ENCODE results near the gene DGKG. TPM values are rescaled to one million over a fixed set of nuclear protein-coding genes. Genes with fewer than 3 reads are reported as not detected.

DGKG gene
- total and polyA plus RNA-seq, 9 of the 15 experiments (the other 6 are each of a cell fraction or from before 2014, with no cell fraction given), result 0.01 to 0.36 (median 0.15) TPM

DNA sequence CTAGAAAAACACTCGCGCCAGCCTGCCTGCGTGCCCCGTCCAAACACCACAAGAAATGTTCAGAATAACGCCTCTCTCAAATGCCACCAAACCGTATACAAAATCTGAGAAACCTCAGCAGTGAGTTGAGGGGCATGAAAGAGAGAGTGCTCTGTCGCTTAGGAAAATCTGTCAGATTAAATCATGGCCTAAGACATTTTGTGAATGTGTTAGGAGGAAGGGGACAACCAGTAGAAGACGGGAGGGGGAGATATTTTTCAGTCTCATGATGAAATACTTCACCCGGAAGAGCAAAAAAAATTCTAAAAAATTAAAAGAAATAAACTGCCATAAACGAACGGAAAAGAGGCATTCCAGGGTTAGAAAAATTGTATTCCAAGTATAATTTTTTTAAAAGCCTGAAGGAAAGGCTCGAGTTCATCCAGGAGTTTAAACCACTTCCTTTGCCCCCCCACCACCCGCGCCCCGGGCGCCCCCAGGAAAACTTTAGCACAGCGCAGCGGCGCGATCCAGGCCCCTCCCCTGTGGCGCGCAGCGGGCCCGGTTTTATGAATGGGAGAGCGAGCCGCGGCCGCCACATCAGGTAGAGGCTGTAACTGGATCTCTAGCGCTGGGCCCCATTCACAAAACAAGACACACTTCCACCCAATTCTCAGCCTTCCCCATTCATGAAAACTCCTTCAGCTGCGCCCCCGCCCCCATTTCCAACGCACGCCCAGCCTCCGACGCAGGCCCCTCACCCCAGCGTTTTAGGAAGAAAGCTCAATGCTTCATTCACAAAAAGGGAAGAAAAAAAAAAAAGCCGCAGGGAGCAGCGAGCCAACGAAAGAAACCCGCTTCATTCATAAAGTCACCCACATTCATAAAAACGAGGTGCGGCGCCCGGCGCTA lies 254.6 kb downstream of the DGKG start (continued):
- TF ChIP-seq XRCC5 (IDR thresholded peaks at IDR 0.05; ENCODE audit: low read depth, low read length) (no peak), MEF2D (tag; conservative IDR thresholded peaks at IDR 0.05; ENCODE audit: low read depth) (no peak), ZNF24 (IDR thresholded peaks at IDR 0.05) (no peak), ZFPM2 (CRISPR knock-in tag; IDR thresholded peaks at IDR 0.05) (no peak), RBM34 (IDR thresholded peaks at IDR 0.05; ENCODE audit: borderline replicate concordance, insufficient read depth, low read length) (no peak), ETV5 (CRISPR knock-in tag; IDR thresholded peaks at IDR 0.05; ENCODE audit: low read depth) (no peak), MTA1 (IDR thresholded peaks at IDR 0.05; ENCODE audit: borderline replicate concordance) (no peak), ZBED1 (IDR thresholded peaks at IDR 0.05) (no peak), BACH1 (tag; IDR thresholded peaks at IDR 0.05) (no peak), CBX3 (IDR thresholded peaks at IDR 0.05; ENCODE audit: borderline replicate concordance in 1 of 2, low read length in 2 of 2) (no peak), ATF1 (CRISPR knock-in tag; IDR thresholded peaks at IDR 0.05) (no peak), ATF1 (tag; IDR thresholded peaks at IDR 0.05) (no peak), CTBP1 (IDR thresholded peaks at IDR 0.05; ENCODE audit: borderline replicate concordance) (no peak), E2F3 (CRISPR knock-in tag; IDR thresholded peaks at IDR 0.05) (no peak), BRD4 (IDR thresholded peaks at IDR 0.05) (no peak), SRSF9 (IDR thresholded peaks at IDR 0.05; ENCODE audit: borderline replicate concordance, low read depth, low read length) (no peak), SNIP1 (IDR thresholded peaks at IDR 0.05; ENCODE audit: low read depth) (no peak), ARID2 (IDR thresholded peaks at IDR 0.05) (no peak)
- TF ChIP-seq, protein P1, sequence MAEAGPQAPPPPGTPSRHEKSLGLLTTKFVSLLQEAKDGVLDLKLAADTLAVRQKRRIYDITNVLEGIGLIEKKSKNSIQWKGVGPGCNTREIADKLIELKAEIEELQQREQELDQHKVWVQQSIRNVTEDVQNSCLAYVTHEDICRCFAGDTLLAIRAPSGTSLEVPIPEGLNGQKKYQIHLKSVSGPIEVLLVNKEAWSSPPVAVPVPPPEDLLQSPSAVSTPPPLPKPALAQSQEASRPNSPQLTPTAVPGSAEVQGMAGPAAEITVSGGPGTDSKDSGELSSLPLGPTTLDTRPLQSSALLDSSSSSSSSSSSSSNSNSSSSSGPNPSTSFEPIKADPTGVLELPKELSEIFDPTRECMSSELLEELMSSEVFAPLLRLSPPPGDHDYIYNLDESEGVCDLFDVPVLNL (CRISPR knock-in tag; IDR thresholded peaks at IDR 0.05; ENCODE audit: low read depth), result no peak
- TF ChIP-seq, protein P2, sequence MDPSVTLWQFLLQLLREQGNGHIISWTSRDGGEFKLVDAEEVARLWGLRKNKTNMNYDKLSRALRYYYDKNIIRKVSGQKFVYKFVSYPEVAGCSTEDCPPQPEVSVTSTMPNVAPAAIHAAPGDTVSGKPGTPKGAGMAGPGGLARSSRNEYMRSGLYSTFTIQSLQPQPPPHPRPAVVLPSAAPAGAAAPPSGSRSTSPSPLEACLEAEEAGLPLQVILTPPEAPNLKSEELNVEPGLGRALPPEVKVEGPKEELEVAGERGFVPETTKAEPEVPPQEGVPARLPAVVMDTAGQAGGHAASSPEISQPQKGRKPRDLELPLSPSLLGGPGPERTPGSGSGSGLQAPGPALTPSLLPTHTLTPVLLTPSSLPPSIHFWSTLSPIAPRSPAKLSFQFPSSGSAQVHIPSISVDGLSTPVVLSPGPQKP (CRISPR knock-in tag; IDR thresholded peaks at IDR 0.05), result no peak
